Measurements from ENCODE around the gene PLSCR5.

GRCh38 chr3:146638718-146639117, 33.6 kb upstream of the PLSCR5 start:
- TF ChIP-seq POLR2AphosphoS5 (IDR thresholded peaks at IDR 0.05; ENCODE audit: insufficient read depth, low read depth, low read length), result no peak
- TF ChIP-seq EZH2 (IDR thresholded peaks at IDR 0.05; ENCODE audit: borderline replicate concordance, low read depth, low read length, severe bottlenecking), result no peak
- TF ChIP-seq CTCF (IDR thresholded peaks at IDR 0.05; ENCODE audit: extremely low read depth in 1 of 2, insufficient read depth in 1 of 2, low read depth in 1 of 2, low read length in 2 of 2), result peak in 1 of 2 donors; percentile 22
- TF ChIP-seq POLR2A (IDR thresholded peaks at IDR 0.05; ENCODE audit: low read depth, low read length), result no peak
- no peak for TF ChIP-seq GATA2 (IDR thresholded peaks at IDR 0.05; ENCODE audit: insufficient read depth, insufficient read length, low read depth, low read length)

Data from endothelial cell of umbilical vein (primary cell).